SU-DHL-6 (cell line): ENCODE data around the gene NAV3.

Source experiments
- H2AFZ ChIP-seq: fragments of 200-600 bp; sonication (generic); 2 replicates; pipeline ENCODE4 v1.6.1; 2014; ENCODE audit warnings: low read depth, mild to moderate bottlenecking, moderate library complexity, mixed read lengths, antibody characterized with exemption, low read length; ENCODE audit not compliant: severe bottlenecking
- H3F3A ChIP-seq: fragments of 200-600 bp; shearing (Covaris generic); 2 replicates; pipeline ENCODE4 v1.6.0; 2016; ENCODE audit warnings: antibody characterized with exemption, mild to moderate bottlenecking; ENCODE audit not compliant: insufficient read depth
- H3K27ac ChIP-seq: fragments of 200-600 bp; sonication (generic); 2 replicates; pipeline ENCODE4 v1.5.1; 2016; ENCODE audit warnings: low read depth, mild to moderate bottlenecking, low read length, moderate library complexity, mixed read lengths
- H3K27me3 ChIP-seq: fragments of 200-600 bp; sonication (generic), shearing (Covaris generic); 2 replicates; pipeline ENCODE4 v1.6.0; 2014; ENCODE audit warnings: mild to moderate bottlenecking, low read length
- H3K36me3 ChIP-seq: fragments of 200-600 bp; sonication (generic); 2 replicates; pipeline ENCODE4 v1.6.1; 2014; ENCODE audit warnings: mild to moderate bottlenecking, low read length, mixed read lengths
- H3K4me2 ChIP-seq: fragments of 300-600, 200-600 bp; shearing (Covaris generic), sonication (generic); 2 replicates; pipeline ENCODE4 v1.6.0; 2014; ENCODE audit warnings: low read length, low read depth, mild to moderate bottlenecking; ENCODE audit not compliant: poor library complexity, severe bottlenecking
- H3K4me3 ChIP-seq: fragments of 200-600 bp; sonication (generic); 2 replicates; pipeline ENCODE4 v1.5.1; 2014; ENCODE audit warnings: antibody characterized with exemption, low read length, mild to moderate bottlenecking, mixed read lengths; ENCODE audit not compliant: insufficient read depth, poor library complexity, severe bottlenecking
- H3K79me2 ChIP-seq: fragments of 200-600 bp; sonication (generic); 2 replicates; pipeline ENCODE4 v1.6.1; 2014; ENCODE audit warnings: mild to moderate bottlenecking, low read length, moderate library complexity; ENCODE audit not compliant: insufficient read depth
- H3K9ac ChIP-seq: fragments of 200-600 bp; sonication (generic); 2 replicates; pipeline ENCODE4 v1.7.0; 2014; ENCODE audit warnings: mild to moderate bottlenecking, low read length
- H3K9me2 ChIP-seq: fragments of 200-600 bp; sonication (generic); replicated peaks from 2 replicates; pipeline ENCODE4 v1.6.1; 2014; ENCODE audit warnings: low read length; ENCODE audit not compliant: insufficient read depth
- H3K9me3 ChIP-seq: fragments of 200-600 bp; sonication (generic); 2 replicates; pipeline ENCODE4 v1.6.1; 2014; ENCODE audit warnings: low read length, mixed read lengths; ENCODE audit not compliant: insufficient read depth
- H4K20me1 ChIP-seq: fragments of 200-600 bp; sonication (generic); 2 replicates; pipeline ENCODE4 v1.6.1; 2014; ENCODE audit warnings: low read depth, mild to moderate bottlenecking, antibody characterized with exemption, low read length, moderate library complexity, mixed read lengths
- CTCF ChIP-seq: fragments of 200-600 bp; sonication (generic); IDR thresholded peaks from one replicate; pipeline ENCODE4 v1.5.1; 2017; ENCODE audit warnings: antibody characterized with exemption, mild to moderate bottlenecking, low read length, moderate library complexity; ENCODE audit not compliant: insufficient read depth, poor library complexity, severe bottlenecking
- EZH2phosphoT487 ChIP-seq: fragments of 200-600 bp; sonication (generic), shearing (Covaris generic); conservative IDR thresholded peaks from 2 replicates; pipeline ENCODE4 v1.6.1; 2018; ENCODE audit warnings: mild to moderate bottlenecking, antibody characterized with exemption, low read length, moderate library complexity, mixed read lengths

The NAV3 gene

GRCh38 chr12:77941401-77941800 lies 110.7 kb downstream of the NAV3 start:
- Histone ChIP-seq H3K27me3 (no peaks in the 10 kb centered on the region), H2AFZ (no peak overlapping the region), H3K9me2 (no peaks in the 10 kb centered on the region), H3K4me3 (no peak overlapping the region), H3K4me2 (no peak overlapping the region), H4K20me1 (no peaks in the 10 kb centered on the region), H3K9me3 (no peaks in the 10 kb centered on the region), H3K27ac (no peak overlapping the region), H3K79me2 (no peaks in the 10 kb centered on the region), H3K9ac (no peak overlapping the region), H3F3A (no peaks in the 10 kb centered on the region), H3K36me3 (no peaks in the 10 kb centered on the region)
- no peak for TF ChIP-seq CTCF
- no peak for TF ChIP-seq EZH2phosphoT487

- Histone ChIP-seq H2AFZ (no peak overlapping the region), H3K79me2 (no peaks in the 10 kb centered on the region)
Observed at GRCh38 chr12:77943466-77943865, 112.8 kb downstream of the NAV3 start.

GRCh38 chr12:77946541-77947061 lies 115.9 kb downstream of the NAV3 start:
- TF ChIP-seq CTCF (no peak), EZH2phosphoT487 (no peak)
- Histone ChIP-seq H3K79me2 (no peaks in the 10 kb centered on the region), H3K9me2 (no peaks in the 10 kb centered on the region), H3K27me3 (no peaks in the 10 kb centered on the region), H3K9me3 (no peaks in the 10 kb centered on the region), H3K36me3 (no peaks in the 10 kb centered on the region), H3K4me3 (no peak overlapping the region), H3K9ac (no peak overlapping the region), H3K4me2 (no peak overlapping the region), H4K20me1 (no peaks in the 10 kb centered on the region), H3F3A (no peaks in the 10 kb centered on the region), H3K27ac (no peak overlapping the region), H2AFZ (no peak overlapping the region)

More at GRCh38 chr12:77943466-77943865, 112.8 kb downstream of the NAV3 start:
- no peaks in the 10 kb centered on the region for H3K27me3 ChIP-seq
- TF ChIP-seq CTCF, result no peak
- TF ChIP-seq EZH2phosphoT487, result no peak
- no peak overlapping the region for H3K9ac ChIP-seq
- no peak overlapping the region for H3K4me3 ChIP-seq
- H3K27ac ChIP-seq, result no peak overlapping the region
- H3K36me3 ChIP-seq, result no peaks in the 10 kb centered on the region
- no peaks in the 10 kb centered on the region for H3K9me3 ChIP-seq
- H4K20me1 ChIP-seq, result no peaks in the 10 kb centered on the region
- no peaks in the 10 kb centered on the region for H3K9me2 ChIP-seq
- no peak overlapping the region for H3K4me2 ChIP-seq
- no peaks in the 10 kb centered on the region for H3F3A ChIP-seq

- Histone ChIP-seq H4K20me1 (no peaks in the 10 kb centered on the region), H3K27me3 (no peaks in the 10 kb centered on the region), H2AFZ (no peak overlapping the region), H3K9me2 (no peaks in the 10 kb centered on the region), H3F3A (no peaks in the 10 kb centered on the region), H3K27ac (no peak overlapping the region), H3K9me3 (no peaks in the 10 kb centered on the region), H3K36me3 (no peaks in the 10 kb centered on the region), H3K79me2 (no peaks in the 10 kb centered on the region), H3K4me2 (no peak overlapping the region), H3K9ac (no peak overlapping the region), H3K4me3 (no peak overlapping the region)
- no peak for TF ChIP-seq EZH2phosphoT487
- TF ChIP-seq CTCF, result no peak
Observed at GRCh38 chr12:77947330-77947729, 116.6 kb downstream of the NAV3 start.
